ENCODE measurements around the gene PRKCSH. TPM values are rescaled to one million over a fixed set of nuclear protein-coding genes. Genes with fewer than 3 reads are reported as not detected.
"Not testable (repeated sequence)": the region's sequence is repeated elsewhere in the genome, so short reads cannot be mapped to it uniquely, and the experiment has no call there.

The PRKCSH gene
- total RNA-seq, 1 donor from 2014 or later = 405 TPM

GRCh38 chr19:11458236-11458900, 22.9 kb downstream of the PRKCSH start:
- Histone ChIP-seq H3K79me2 (ENCODE audit: insufficient read depth, low read length) (no peaks in the 10 kb centered on the region), H3K9ac (ENCODE audit: low read length) (no peak overlapping the region), H2AFZ (ENCODE audit: low read depth, low read length) (no peak overlapping the region), H3K4me1 (ENCODE audit: insufficient read depth, low read length) (no peaks in the 10 kb centered on the region), H3K27me3 (ENCODE audit: insufficient read depth, low read length) (no peaks in the 10 kb centered on the region), H3K27ac (ENCODE audit: low read depth, low read length) (no peak overlapping the region), H3K4me2 (ENCODE audit: low read length) (no peak overlapping the region), H3K36me3 (ENCODE audit: insufficient read depth, low read length) (no peaks in the 10 kb centered on the region), H4K20me1 (ENCODE audit: insufficient read depth, low read length) (no peaks in the 10 kb centered on the region), H3K4me3 (ENCODE audit: insufficient read depth, low read depth, low read length) (no peak overlapping the region), H3K9me3 (ENCODE audit: insufficient read depth, low read depth, low read length) (no peaks in the 10 kb centered on the region)
- Mint-ChIP-seq H3K4me1 (ENCODE audit: low read depth, unreplicated experiment) (no peaks in the 10 kb centered on the region), H3K9me3 (ENCODE audit: unreplicated experiment) (peaks cover 3% of the 10 kb centered on the region), H3K27me3 (ENCODE audit: low read depth, unreplicated experiment) (peaks cover 18% of the 10 kb centered on the region), H3K36me3 (ENCODE audit: low read depth, unreplicated experiment) (no peaks in the 10 kb centered on the region), H3K27ac (ENCODE audit: unreplicated experiment) (peak overlapping the region; percentile 66), H3K4me3 (ENCODE audit: unreplicated experiment) (peak overlapping the region; percentile 34)
- FAIRE-seq (no peak), DNase-seq (ENCODE audit: low read depth) (no peak)
- TF ChIP-seq EZH2 (IDR thresholded peaks at IDR 0.05; ENCODE audit: insufficient read depth, low read length) = no peak
- TF ChIP-seq, protein P1, sequence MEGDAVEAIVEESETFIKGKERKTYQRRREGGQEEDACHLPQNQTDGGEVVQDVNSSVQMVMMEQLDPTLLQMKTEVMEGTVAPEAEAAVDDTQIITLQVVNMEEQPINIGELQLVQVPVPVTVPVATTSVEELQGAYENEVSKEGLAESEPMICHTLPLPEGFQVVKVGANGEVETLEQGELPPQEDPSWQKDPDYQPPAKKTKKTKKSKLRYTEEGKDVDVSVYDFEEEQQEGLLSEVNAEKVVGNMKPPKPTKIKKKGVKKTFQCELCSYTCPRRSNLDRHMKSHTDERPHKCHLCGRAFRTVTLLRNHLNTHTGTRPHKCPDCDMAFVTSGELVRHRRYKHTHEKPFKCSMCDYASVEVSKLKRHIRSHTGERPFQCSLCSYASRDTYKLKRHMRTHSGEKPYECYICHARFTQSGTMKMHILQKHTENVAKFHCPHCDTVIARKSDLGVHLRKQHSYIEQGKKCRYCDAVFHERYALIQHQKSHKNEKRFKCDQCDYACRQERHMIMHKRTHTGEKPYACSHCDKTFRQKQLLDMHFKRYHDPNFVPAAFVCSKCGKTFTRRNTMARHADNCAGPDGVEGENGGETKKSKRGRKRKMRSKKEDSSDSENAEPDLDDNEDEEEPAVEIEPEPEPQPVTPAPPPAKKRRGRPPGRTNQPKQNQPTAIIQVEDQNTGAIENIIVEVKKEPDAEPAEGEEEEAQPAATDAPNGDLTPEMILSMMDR (IDR thresholded peaks at IDR 0.05; ENCODE audit: insufficient read depth, low read depth, low read length) = no peak

DNA sequence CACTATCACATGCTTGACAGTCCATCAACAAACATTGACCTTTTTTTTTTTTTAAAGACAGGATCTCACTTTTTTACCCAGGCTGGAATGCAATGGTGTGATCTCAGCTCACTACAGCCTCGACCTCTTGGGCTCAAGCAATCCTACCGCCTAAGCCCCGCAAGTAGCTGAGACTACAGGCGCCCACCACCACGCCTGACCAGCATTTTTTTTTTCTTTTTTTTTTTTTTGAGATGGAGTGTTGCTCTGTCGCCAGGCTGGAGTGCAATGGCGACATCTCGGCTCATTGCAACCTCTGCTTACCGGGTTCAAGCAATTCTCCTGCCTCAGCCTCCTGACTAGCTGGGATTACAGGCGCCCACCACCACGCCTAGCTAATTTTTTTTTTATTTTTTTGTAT, 23.5 kb downstream of the PRKCSH start:
- not testable (repeated sequence) for H3K4me3 ChIP-seq (ENCODE audit: insufficient read depth, low read depth, low read length); H3K36me3 ChIP-seq (ENCODE audit: insufficient read depth, low read length); FAIRE-seq; H3K79me2 ChIP-seq (ENCODE audit: insufficient read depth, low read length); H3K9me3 Mint-ChIP-seq (ENCODE audit: unreplicated experiment); H3K9me3 ChIP-seq (ENCODE audit: insufficient read depth, low read depth, low read length); H3K27ac ChIP-seq (ENCODE audit: low read depth, low read length); H3K4me3 Mint-ChIP-seq (ENCODE audit: unreplicated experiment); H3K27me3 ChIP-seq (ENCODE audit: insufficient read depth, low read length); H3K4me1 ChIP-seq (ENCODE audit: insufficient read depth, low read length); DNase-seq (ENCODE audit: low read depth); H4K20me1 ChIP-seq (ENCODE audit: insufficient read depth, low read length); H3K36me3 Mint-ChIP-seq (ENCODE audit: low read depth, unreplicated experiment); H3K27ac Mint-ChIP-seq (ENCODE audit: unreplicated experiment); H3K4me1 Mint-ChIP-seq (ENCODE audit: low read depth, unreplicated experiment); H3K9ac ChIP-seq (ENCODE audit: low read length); H3K4me2 ChIP-seq (ENCODE audit: low read length); H2AFZ ChIP-seq (ENCODE audit: low read depth, low read length)
- peaks cover 18% of the 10 kb centered on the region for H3K27me3 Mint-ChIP-seq (ENCODE audit: low read depth, unreplicated experiment)

GRCh38 chr19:11460207-11460606, 24.8 kb downstream of the PRKCSH start:
- DNase-seq (ENCODE audit: low read depth) = no peak
- Mint-ChIP-seq H3K27me3 (ENCODE audit: low read depth, unreplicated experiment) (peaks cover 18% of the 10 kb centered on the region), H3K36me3 (ENCODE audit: low read depth, unreplicated experiment) (no peaks in the 10 kb centered on the region), H3K27ac (ENCODE audit: unreplicated experiment) (no peak overlapping the region), H3K4me3 (ENCODE audit: unreplicated experiment) (no peak overlapping the region), H3K4me1 (ENCODE audit: low read depth, unreplicated experiment) (no peaks in the 10 kb centered on the region), H3K9me3 (ENCODE audit: unreplicated experiment) (peaks cover 3% of the 10 kb centered on the region)
- TF ChIP-seq EZH2 (IDR thresholded peaks at IDR 0.05; ENCODE audit: insufficient read depth, low read length) = no peak
- TF ChIP-seq, protein P1 (IDR thresholded peaks at IDR 0.05; ENCODE audit: insufficient read depth, low read depth, low read length) = no peak
- H3K27me3 ChIP-seq (ENCODE audit: insufficient read depth, low read length) = no peaks in the 10 kb centered on the region
- H3K4me1 ChIP-seq (ENCODE audit: insufficient read depth, low read length) = no peaks in the 10 kb centered on the region
- no peak overlapping the region for H3K4me2 ChIP-seq (ENCODE audit: low read length)
- no peaks in the 10 kb centered on the region for H4K20me1 ChIP-seq (ENCODE audit: insufficient read depth, low read length)
- H3K9ac ChIP-seq (ENCODE audit: low read length) = no peak overlapping the region
- H3K36me3 ChIP-seq (ENCODE audit: insufficient read depth, low read length) = no peaks in the 10 kb centered on the region
- no peak for FAIRE-seq
- H3K27ac ChIP-seq (ENCODE audit: low read depth, low read length) = no peak overlapping the region
- H3K4me3 ChIP-seq (ENCODE audit: insufficient read depth, low read depth, low read length) = no peak overlapping the region
- no peaks in the 10 kb centered on the region for H3K79me2 ChIP-seq (ENCODE audit: insufficient read depth, low read length)
- no peak overlapping the region for H2AFZ ChIP-seq (ENCODE audit: low read depth, low read length)
- H3K9me3 ChIP-seq (ENCODE audit: insufficient read depth, low read depth, low read length) = no peaks in the 10 kb centered on the region

Measured in astrocyte (in vitro differentiated cells and primary cell).